K562 (cell line): ENCODE measurements around the gene ZNF335. TPM values are rescaled to one million over a fixed set of nuclear protein-coding genes. Genes with fewer than 3 reads are reported as not detected.

Experiments used
- CBFA2T2 ChIP-seq: fragments of 450-650 bp; conservative IDR thresholded peaks from 2 replicates; pipeline ENCODE4 v1.6.1; 2017; ENCODE audit warnings: mild to moderate bottlenecking
- CTBP1 ChIP-seq: fragments of 450-650 bp; IDR thresholded peaks from 2 replicates; pipeline ENCODE4 v1.6.1; 2016; ENCODE audit warnings: borderline replicate concordance
- KDM4B ChIP-seq, 2 experiments: fragments of 450-650 bp in 1 of 2; sonication (generic) in 1 of 2; IDR thresholded peaks; 2 replicates each; pipeline ENCODE4 v1.6.1; 2016 to 2017; ENCODE audit warnings: borderline replicate concordance in 2 of 2, antibody characterized with exemption in 1 of 2, low read depth in 1 of 2, mild to moderate bottlenecking in 1 of 2
- MGA ChIP-seq: fragments of 450-650 bp; IDR thresholded peaks from 2 replicates; pipeline ENCODE4 v1.6.1; 2016; ENCODE audit warnings: mild to moderate bottlenecking, moderate library complexity
- PHF20 ChIP-seq: fragments of 450-650 bp; IDR thresholded peaks from 2 replicates; pipeline ENCODE4 v1.6.1; 2018; ENCODE audit not compliant: partially characterized antibody
- RB1 ChIP-seq: fragments of 450-650 bp; IDR thresholded peaks from 2 replicates; pipeline ENCODE4 v1.6.1; 2017; ENCODE audit warnings: low read depth, mild to moderate bottlenecking
- SFPQ ChIP-seq: fragments of 200-400 bp; formaldehyde crosslinking; IDR thresholded peaks from 2 replicates; pipeline ENCODE4 v1.6.1; 2017; ENCODE audit warnings: mild to moderate bottlenecking, low read depth, low read length, moderate library complexity
- SRSF7 ChIP-seq: fragments of 200-400 bp; formaldehyde crosslinking; optimal IDR thresholded peaks from 2 replicates; pipeline ENCODE3; 2017; ENCODE audit warnings: mild to moderate bottlenecking, low read depth, low read length
- TCFL5 ChIP-seq: fragments of 250-450 bp; sonication (Bioruptor Pico); conservative IDR thresholded peaks from 2 replicates; pipeline ENCODE4 v1.6.1; 2021; ENCODE audit warnings: mild to moderate bottlenecking, moderate library complexity, matching md5 sums
- ZNF740 ChIP-seq, 3 experiments: fragments of 200-800 bp in 1 of 3; sonication (Bioruptor generic) in 1 of 3; sonication (generic) in 1 of 3; formaldehyde crosslinking in 1 of 3; IDR thresholded peaks; 2 replicates each; pipeline versions ENCODE4 v1.6.1 to v1.8.0; 2016 to 2022; ENCODE audit warnings: mild to moderate bottlenecking in 2 of 3, missing compliant biosample characterization in 2 of 3, missing genetic modification characterization in 2 of 3, missing genetic modification reagents in 1 of 3
- polyA plus RNA-seq, 8 experiments: library from polyadenylated mRNA; depleted of rRNA in 4 of 8; stranded (reverse) in 5 of 8; unstranded in 3 of 8; fragments of >200 nt; fragmentation: Nextera tagmentation in 2 of 8; fragmentation: Illumina TruSeq in 1 of 8; extraction: Ambion mirVana in 2 of 8; extraction: Trizol in 1 of 8; gene quantifications; 2 replicates each; pipeline versions ENCODE4 v1.2.1 to v1.2.3, GENCODE V29; 2011 to 2014; ENCODE audit warnings: inconsistent platforms in 1 of 8, missing spikeins in 1 of 8
- total RNA-seq, 7 experiments: library from RNA; depleted of rRNA in 6 of 7; stranded (reverse); fragments of >200 nt in 6 of 7; fragmentation: Illumina TruSeq in 2 of 7; extraction: Trizol in 2 of 7; gene quantifications; 2 replicates each; pipeline versions ENCODE4 v1.2.1 to v1.2.3, GENCODE V29; 2011 to 2021; ENCODE audit warnings: low replicate concordance in 1 of 7

ZNF335 gene
- total and polyA plus RNA-seq, 9 of the 15 experiments (the other 6 are each of a cell fraction or from before 2014, with no cell fraction given) = 0.39 to 16.0 (median 7.6) TPM

- no peak for TF ChIP-seq KDM4B (IDR thresholded peaks at IDR 0.05; ENCODE audit: borderline replicate concordance in 2 of 2, low read depth in 1 of 2)
- TF ChIP-seq SFPQ = no peak
- TF ChIP-seq MGA = 0 out of 2 replicates have a peak, but pooled peaks have one; percentile 13
- no peak for TF ChIP-seq TCFL5
- TF ChIP-seq PHF20 = no peak
- TF ChIP-seq SRSF7 = no peak
- 0 out of 2 replicates have a peak, but pooled peaks have one; percentile 2 for TF ChIP-seq CBFA2T2
- TF ChIP-seq ZNF740 (CRISPR knock-in tag; IDR thresholded peaks at IDR 0.05) = no peak
- no peak for TF ChIP-seq ZNF740 (tag; IDR thresholded peaks at IDR 0.05)
- peak; percentile 16; the same call in 1 of the 2 replicates for TF ChIP-seq CTBP1
- TF ChIP-seq RB1 = 0 out of 2 replicates have a peak, but pooled peaks have one; percentile 34
Observed at GRCh38 chr20:45969712-45970634, 2.0 kb downstream of the ZNF335 start (continued).
